Muscle of leg (tissue), 11 donors: ENCODE results near the gene MAP3K20. TPM values are rescaled to one million over a fixed set of nuclear protein-coding genes. Genes with fewer than 3 reads are reported as not detected.

Experiments
- DNase-seq: peaks from one replicate; pipeline ENCODE4 v3.0.0; 2013
- H3K27ac ChIP-seq: one replicate; pipeline ENCODE4 v1.5.1; 2013; ENCODE audit warnings: mild to moderate bottlenecking, low read length, control low read depth
- H3K27me3 ChIP-seq: one replicate; pipeline ENCODE4 v1.6.1; 2013; ENCODE audit warnings: low read length; ENCODE audit not compliant: control insufficient read depth, insufficient read depth
- H3K36me3 ChIP-seq: one replicate; pipeline ENCODE4 v1.6.1; 2013; ENCODE audit warnings: low read length; ENCODE audit not compliant: control insufficient read depth, insufficient read depth
- H3K4me1 ChIP-seq: one replicate; pipeline ENCODE4 v1.6.1; 2013; ENCODE audit warnings: low read length; ENCODE audit not compliant: control insufficient read depth, insufficient read depth
- H3K4me3 ChIP-seq: one replicate; pipeline ENCODE4 v1.5.1; 2013; ENCODE audit warnings: low read length, control low read depth
- H3K9me3 ChIP-seq: replicated peaks from 2 replicates; pipeline ENCODE4 v1.6.1; 2013; ENCODE audit warnings: low read depth, low read length; ENCODE audit not compliant: control insufficient read depth
- WGBS: methylation state at CpG from one replicate; pipeline ENCODE4 v1.1.5; 2013; ENCODE audit warnings: missing lambda C conversion rate; ENCODE audit not compliant: insufficient coverage; 5-methylcytosine and 5-hydroxymethylcytosine counted together
- polyA plus RNA-seq, 8 donors: library from polyadenylated mRNA; unstranded; fragments of 120-200 nt; gene quantifications; one replicate each; pipeline versions ENCODE4 v1.2.1 to v1.2.3, GENCODE V29; 2013; ENCODE audit warnings: inconsistent platforms in 1 of 8, low replicate concordance in 1 of 8; ENCODE audit not compliant: insufficient read length in 8 of 8, insufficient read depth in 1 of 8
- total RNA-seq: library from RNA; stranded (reverse); fragments of 120-200 nt; gene quantifications from one replicate; pipeline ENCODE4 v1.2.4, GENCODE V29; 2013

Gene MAP3K20
- total and polyA plus RNA-seq, 9 donors = 50.9 to 105 (median 84.2) TPM

- WGBS = no CpG with 5 or more reads among the region's 4 CpGs
- Histone ChIP-seq H3K4me1 (peaks cover 2% of the 10 kb centered on the region), H3K36me3 (no peaks in the 10 kb centered on the region), H3K9me3 (no peaks in the 10 kb centered on the region), H3K4me3 (no peak overlapping the region), H3K27ac (peak overlapping the region; percentile 74), H3K27me3 (no peaks in the 10 kb centered on the region)
- DNase-seq = peak; percentile 96
These were observed 26.6 kb upstream of the MAP3K20 start for GRCh38 chr2:173048897-173049661.

GRCh38 chr2:173049831-173050230 lies 25.8 kb upstream of the MAP3K20 start:
- no peaks in the 10 kb centered on the region for H3K9me3 ChIP-seq
- H3K4me1 ChIP-seq = peaks cover 2% of the 10 kb centered on the region
- no peak overlapping the region for H3K4me3 ChIP-seq
- WGBS = no CpG with 5 or more reads among the region's 3 CpGs
- no peaks in the 10 kb centered on the region for H3K36me3 ChIP-seq
- DNase-seq = no peak
- H3K27ac ChIP-seq = no peak overlapping the region
- no peaks in the 10 kb centered on the region for H3K27me3 ChIP-seq

GRCh38 chr2:173050684-173051083 lies 25.0 kb upstream of the MAP3K20 start:
- Histone ChIP-seq H3K4me3 (no peak overlapping the region), H3K4me1 (peaks cover 2% of the 10 kb centered on the region), H3K36me3 (no peaks in the 10 kb centered on the region), H3K27ac (no peak overlapping the region), H3K9me3 (no peaks in the 10 kb centered on the region), H3K27me3 (no peaks in the 10 kb centered on the region)
- WGBS = 73% methylated on average over 3 of the region's 4 CpGs
- no peak for DNase-seq

GRCh38 chr2:173051463-173052215 lies 24.0 kb upstream of the MAP3K20 start:
- Histone ChIP-seq H3K9me3 (no peaks in the 10 kb centered on the region), H3K4me1 (peaks cover 2% of the 10 kb centered on the region), H3K36me3 (no peaks in the 10 kb centered on the region), H3K27me3 (no peaks in the 10 kb centered on the region), H3K4me3 (no peak overlapping the region), H3K27ac (no peak overlapping the region)
- DNase-seq = no peak
- WGBS = 51% methylated on average over 4 of the region's 7 CpGs

- no peak for DNase-seq
- Histone ChIP-seq H3K4me1 (peaks cover 2% of the 10 kb centered on the region), H3K36me3 (no peaks in the 10 kb centered on the region), H3K27me3 (no peaks in the 10 kb centered on the region), H3K9me3 (no peaks in the 10 kb centered on the region), H3K27ac (no peak overlapping the region), H3K4me3 (no peak overlapping the region)
- no CpG with 5 or more reads among the region's 3 CpGs for WGBS
These were observed 22.5 kb upstream of the MAP3K20 start for GRCh38 chr2:173053043-173053699.

GRCh38 chr2:173054466-173054865 lies 21.2 kb upstream of the MAP3K20 start:
- H3K4me1 ChIP-seq = no peaks in the 10 kb centered on the region
- no peaks in the 10 kb centered on the region for H3K36me3 ChIP-seq
- WGBS = no CpG with 5 or more reads among the region's 3 CpGs
- DNase-seq = no peak
- no peak overlapping the region for H3K27ac ChIP-seq
- no peaks in the 10 kb centered on the region for H3K27me3 ChIP-seq
- H3K9me3 ChIP-seq = no peaks in the 10 kb centered on the region
- no peak overlapping the region for H3K4me3 ChIP-seq

GRCh38 chr2:173056705-173057364 lies 18.8 kb upstream of the MAP3K20 start:
- no peaks in the 10 kb centered on the region for H3K27me3 ChIP-seq
- H3K9me3 ChIP-seq = no peaks in the 10 kb centered on the region
- H3K36me3 ChIP-seq = no peaks in the 10 kb centered on the region
- no peaks in the 10 kb centered on the region for H3K4me1 ChIP-seq
- no peak overlapping the region for H3K4me3 ChIP-seq
- no peak for DNase-seq
- H3K27ac ChIP-seq = no peak overlapping the region
- WGBS = 88% methylated on average over 3 of the region's 4 CpGs

GRCh38 chr2:173058097-173058496 lies 17.5 kb upstream of the MAP3K20 start:
- H3K27ac ChIP-seq = no peak overlapping the region
- no peak for DNase-seq
- H3K4me1 ChIP-seq = no peaks in the 10 kb centered on the region
- no peaks in the 10 kb centered on the region for H3K36me3 ChIP-seq
- no peaks in the 10 kb centered on the region for H3K27me3 ChIP-seq
- H3K9me3 ChIP-seq = no peaks in the 10 kb centered on the region
- no peak overlapping the region for H3K4me3 ChIP-seq

- Histone ChIP-seq H3K27me3 (no peaks in the 10 kb centered on the region), H3K36me3 (no peaks in the 10 kb centered on the region), H3K27ac (no peak overlapping the region), H3K4me1 (no peaks in the 10 kb centered on the region), H3K9me3 (no peaks in the 10 kb centered on the region), H3K4me3 (no peak overlapping the region)
- no peak for DNase-seq
- WGBS = 66% methylated on average over 2 of the region's 2 CpGs
These were observed 17.0 kb upstream of the MAP3K20 start for GRCh38 chr2:173058673-173059072.

- 89% methylated on average over 1 of the region's 3 CpGs for WGBS
- Histone ChIP-seq H3K27ac (no peak overlapping the region), H3K9me3 (no peaks in the 10 kb centered on the region), H3K4me1 (no peaks in the 10 kb centered on the region), H3K4me3 (no peak overlapping the region), H3K27me3 (no peaks in the 10 kb centered on the region), H3K36me3 (no peaks in the 10 kb centered on the region)
- DNase-seq = no peak
These were observed 16.4 kb upstream of the MAP3K20 start for GRCh38 chr2:173059292-173059691.
